SW480 (cell line): ENCODE data around the gene SFXN2.
A peak's percentile ranks its signal among the peaks of the same experiment; 100 is the strongest.
"Not testable (repeated sequence)": the region's sequence is repeated elsewhere in the genome, so short reads cannot be mapped to it uniquely, and the experiment has no call there.

Source experiments
- DNase-seq: peaks from one replicate; pipeline ENCODE4 v3.0.0-alpha.2; 2016; ENCODE audit warnings: low spot score

SFXN2 gene

GRCh38 chr10:102714621-102715455, at the start of gene SFXN2:
Gene SFXN2 (plus strand): TSS chr10:102714636. CDS start chr10:102726637, 12,001 bp downstream.
- DNase-seq: peak; percentile 43

GRCh38 chr10:102665904-102666509, 48.4 kb upstream of the SFXN2 start:
- no peak for DNase-seq

GRCh38 chr10:102667411-102667810, 47.0 kb upstream of the SFXN2 start:
- not testable (repeated sequence) for DNase-seq

GRCh38 chr10:102668326-102669107, 45.9 kb upstream of the SFXN2 start:
- no peak for DNase-seq

GRCh38 chr10:102669206-102670064, 45.0 kb upstream of the SFXN2 start:
- peak; percentile 78 for DNase-seq

GRCh38 chr10:102670065-102670670, 44.3 kb upstream of the SFXN2 start:
- DNase-seq: no peak

- no peak for DNase-seq
Observed at GRCh38 chr10:102670871-102671434, 43.5 kb upstream of the SFXN2 start.

- no peak for DNase-seq
Observed at GRCh38 chr10:102673236-102673818, 41.1 kb upstream of the SFXN2 start.

- peak; percentile 83 for DNase-seq
Observed at GRCh38 chr10:102673819-102674511, 40.5 kb upstream of the SFXN2 start.

- no peak for DNase-seq
Observed at GRCh38 chr10:102674566-102674965, 39.9 kb upstream of the SFXN2 start.

- DNase-seq: no peak
Observed at GRCh38 chr10:102675011-102675665, 39.3 kb upstream of the SFXN2 start.

GRCh38 chr10:102675666-102676533, 38.5 kb upstream of the SFXN2 start:
- DNase-seq: peak; percentile 44

- DNase-seq: no peak
Observed at GRCh38 chr10:102676534-102677315, 37.7 kb upstream of the SFXN2 start.

- DNase-seq: no peak
Observed at GRCh38 chr10:102677331-102678067, 36.9 kb upstream of the SFXN2 start.

GRCh38 chr10:102678068-102678400, 36.4 kb upstream of the SFXN2 start:
- DNase-seq: no peak

- peak; percentile 50 for DNase-seq
Observed at GRCh38 chr10:102678842-102679289, 35.6 kb upstream of the SFXN2 start.

GRCh38 chr10:102679596-102679995, 34.8 kb upstream of the SFXN2 start:
- no peak for DNase-seq
